Measurements from ENCODE around the gene SERPING1.

DNA sequence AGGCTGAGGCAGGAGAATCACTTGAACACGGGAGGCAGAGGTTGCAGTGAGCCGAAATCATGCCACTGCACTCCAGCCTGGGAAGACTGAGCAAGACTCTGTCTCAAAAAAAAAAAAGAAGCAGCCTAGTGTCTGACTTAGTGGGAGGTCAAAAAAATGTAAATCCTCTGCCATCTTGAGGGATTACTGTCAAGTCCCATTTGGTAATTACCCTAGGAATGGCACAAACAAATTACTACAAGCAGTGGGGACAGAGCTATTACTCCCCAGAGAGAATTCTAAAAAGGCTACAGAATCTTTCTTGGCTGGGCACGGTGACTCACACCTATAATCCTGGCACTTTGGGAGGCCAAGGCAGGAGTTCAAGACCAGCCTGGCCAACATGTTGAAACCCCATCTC, 3.8 kb downstream of the SERPING1 start:
- TF ChIP-seq CTCF (IDR thresholded peaks at IDR 0.05; ENCODE audit: poor library complexity, severe bottlenecking) (no peak), EZH2 (IDR thresholded peaks at IDR 0.05; ENCODE audit: borderline replicate concordance, insufficient read depth, low read length, poor library complexity, severe bottlenecking) (no peak), REST (IDR thresholded peaks at IDR 0.05; ENCODE audit: borderline replicate concordance) (no peak), POLR2AphosphoS5 (IDR thresholded peaks at IDR 0.05) (no peak), TAF1 (IDR thresholded peaks at IDR 0.05; ENCODE audit: low read depth) (no peak), EP300 (conservative IDR thresholded peaks at IDR 0.05; ENCODE audit: poor library complexity, severe bottlenecking) (no peak), RAD21 (conservative IDR thresholded peaks at IDR 0.05) (no peak)
